T1000 (cell line): ENCODE measurements around the gene ZNF595.
"Not testable (repeated sequence)": the region's sequence is repeated elsewhere in the genome, so short reads cannot be mapped to it uniquely, and the experiment has no call there.

Source experiments
- DNase-seq: peaks from one replicate; lab custom pipeline; 2025; ENCODE audit warnings: mixed read lengths; lab: John Stamatoyannopoulos, UW

ZNF595 gene

GRCh38 chr4:52804-53479 is at the start of gene ZNF595:
Gene ZNF595, plus strand, starts transcription at chr4:53321. Its CDS starts 168 bp downstream, at chr4:53489.
- DNase-seq = not testable (repeated sequence)

- DNase-seq = not testable (repeated sequence)
Observed at GRCh38 chr4:9937-10870, 42.9 kb upstream of the ZNF595 start.

- not testable (repeated sequence) for DNase-seq
Observed at GRCh38 chr4:11095-11815, 41.9 kb upstream of the ZNF595 start.

- not testable (repeated sequence) for DNase-seq
Observed at GRCh38 chr4:11816-12417, 41.2 kb upstream of the ZNF595 start.

- DNase-seq = not testable (repeated sequence)
Observed at GRCh38 chr4:18128-18527, 35.0 kb upstream of the ZNF595 start.

- not testable (repeated sequence) for DNase-seq
Observed at GRCh38 chr4:18589-18988, 34.5 kb upstream of the ZNF595 start.

- DNase-seq = not testable (repeated sequence)
Observed at GRCh38 chr4:22882-23281, 30.2 kb upstream of the ZNF595 start.

- not testable (repeated sequence) for DNase-seq
Observed at GRCh38 chr4:24359-24758, 28.8 kb upstream of the ZNF595 start.

GRCh38 chr4:27501-27900 is 25.6 kb upstream of the ZNF595 start:
- not testable (repeated sequence) for DNase-seq

GRCh38 chr4:28767-29542 is 24.2 kb upstream of the ZNF595 start:
- not testable (repeated sequence) for DNase-seq

- DNase-seq = not testable (repeated sequence)
Observed at GRCh38 chr4:33314-33713, 19.8 kb upstream of the ZNF595 start.

GRCh38 chr4:36559-37415 is 16.3 kb upstream of the ZNF595 start:
- not testable (repeated sequence) for DNase-seq

GRCh38 chr4:38202-38601 is 14.9 kb upstream of the ZNF595 start:
- not testable (repeated sequence) for DNase-seq

GRCh38 chr4:43375-43774 is 9.7 kb upstream of the ZNF595 start:
- not testable (repeated sequence) for DNase-seq

GRCh38 chr4:51253-51652 is 1.9 kb upstream of the ZNF595 start:
- not testable (repeated sequence) for DNase-seq

- DNase-seq = not testable (repeated sequence)
Observed at GRCh38 chr4:51655-52277, 1.4 kb upstream of the ZNF595 start.

- DNase-seq = not testable (repeated sequence)
Observed at GRCh38 chr4:53521-53920, 400 bp downstream of the ZNF595 start.

GRCh38 chr4:64733-65132 is 11.6 kb downstream of the ZNF595 start:
- DNase-seq = not testable (repeated sequence)

GRCh38 chr4:71830-72229 is 18.7 kb downstream of the ZNF595 start:
- DNase-seq = no peak

GRCh38 chr4:85951-86350 is 32.8 kb downstream of the ZNF595 start:
- no peak for DNase-seq
